Hepatic stellate cell (primary cell): ENCODE data around the gene BCL2.

Source experiments
- DNase-seq: peaks from one replicate; pipeline ENCODE4 v3.0.0; 2011; ENCODE audit warnings: low spot score

The BCL2 gene

GRCh38 chr18:63284827-63285733, 34.5 kb downstream of the BCL2 start:
- no peak for DNase-seq

DNA sequence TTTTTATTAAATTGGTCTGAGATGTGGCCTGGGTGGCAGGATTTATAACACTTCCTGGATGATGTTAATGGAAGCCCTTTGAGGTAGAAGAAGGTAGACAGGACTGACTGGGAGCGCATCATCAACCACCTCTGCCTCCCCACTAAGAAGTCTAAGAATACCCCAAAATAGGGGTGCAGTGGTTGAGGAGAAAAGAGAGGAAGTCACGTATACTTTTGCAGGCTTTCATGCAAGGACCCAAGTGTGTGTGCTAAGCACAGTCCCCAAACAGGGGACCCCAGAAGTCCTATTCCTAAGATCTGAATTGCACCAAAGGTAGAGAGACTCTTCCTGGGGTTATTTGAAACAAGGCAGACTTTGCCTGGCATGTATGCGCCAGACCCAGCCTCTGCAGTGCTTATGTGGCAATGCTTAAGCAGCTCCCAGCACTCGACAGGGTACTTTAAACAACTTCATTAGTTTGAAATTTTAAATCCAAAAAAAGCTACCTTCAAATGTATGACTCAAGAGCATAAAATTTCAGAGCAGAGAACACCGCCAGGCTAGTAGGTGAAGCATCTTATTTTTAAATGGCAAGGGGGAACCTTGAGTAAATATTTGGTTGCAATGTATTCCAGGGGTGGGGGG, 35.3 kb downstream of the BCL2 start:
- DNase-seq = no peak

- no peak for DNase-seq
These were observed 36.1 kb downstream of the BCL2 start for GRCh38 chr18:63283305-63284094.

DNA sequence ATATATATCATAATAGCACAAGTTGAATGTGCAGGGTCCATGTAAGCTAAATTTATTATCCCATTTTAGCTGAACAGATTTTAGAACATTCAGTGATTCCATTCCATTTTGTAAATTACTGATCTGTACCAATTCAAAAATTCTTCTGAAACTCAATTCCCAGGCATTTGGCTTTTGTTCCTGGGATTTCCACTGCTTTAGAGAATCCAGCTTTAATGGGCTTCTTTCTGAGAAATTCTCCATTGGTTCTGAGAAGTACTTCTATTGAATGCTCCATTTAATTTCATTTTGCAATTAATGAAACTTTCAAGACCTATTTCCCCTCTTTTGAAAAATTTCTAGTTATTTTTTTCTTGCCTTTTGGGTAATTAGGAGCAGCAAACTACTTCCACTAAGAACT, 36.8 kb downstream of the BCL2 start:
- DNase-seq = no peak

DNA sequence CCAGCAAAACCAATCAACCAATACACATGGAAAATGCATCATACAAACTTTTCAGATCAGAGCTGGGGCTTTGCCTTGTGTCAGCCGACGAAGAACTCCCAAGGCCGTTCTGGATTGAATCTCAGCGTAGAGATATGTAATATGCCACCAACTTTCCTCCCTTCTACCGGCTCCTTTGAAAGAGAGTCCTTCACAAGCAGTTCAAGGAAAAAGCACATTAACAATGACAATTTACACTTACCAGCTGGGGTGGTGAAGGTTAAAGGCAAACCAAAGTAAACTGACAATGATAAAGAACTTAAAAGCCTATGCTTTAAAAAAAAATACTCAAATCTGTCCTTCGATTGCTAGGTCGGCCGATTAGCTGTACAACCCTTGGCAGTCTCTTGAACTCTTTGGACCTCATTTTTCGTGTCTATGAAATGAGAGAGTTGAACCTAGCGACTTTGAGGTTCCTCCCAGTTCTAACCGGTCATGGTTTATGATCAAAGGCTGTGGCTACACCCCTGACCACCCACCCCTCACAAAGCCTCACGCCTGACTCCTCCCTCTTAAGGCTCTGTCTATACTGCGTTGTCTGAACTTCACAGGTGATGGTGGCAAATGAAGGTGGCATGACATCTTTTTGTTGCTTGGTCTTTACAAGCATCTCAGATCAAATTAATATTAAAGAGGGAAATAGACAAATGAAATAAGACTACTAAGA, 46.2 kb downstream of the BCL2 start:
- no peak for DNase-seq

GRCh38 chr18:63272638-63273037, 46.9 kb downstream of the BCL2 start:
- DNase-seq = no peak

GRCh38 chr18:63271881-63272299, 47.7 kb downstream of the BCL2 start:
- DNase-seq = no peak

DNA sequence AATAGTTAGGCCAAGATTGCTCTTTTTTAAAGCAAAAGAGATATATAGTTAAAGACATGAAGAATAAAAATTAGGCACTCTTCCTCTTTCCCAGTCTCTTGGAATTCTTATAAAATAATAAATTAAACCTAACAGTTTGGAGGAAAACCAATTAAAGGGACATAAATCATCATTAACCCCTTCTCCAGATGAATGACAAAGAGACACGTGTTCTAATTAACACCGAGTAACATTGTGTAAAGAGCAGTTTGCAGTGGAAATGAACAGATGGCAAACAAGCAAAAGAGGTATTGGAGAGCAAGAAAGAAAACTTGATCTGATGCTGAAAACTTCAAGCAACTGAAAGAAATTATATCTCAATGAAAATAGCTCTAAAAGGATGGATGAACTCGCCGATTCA, 48.4 kb downstream of the BCL2 start:
- DNase-seq = no peak

DNA sequence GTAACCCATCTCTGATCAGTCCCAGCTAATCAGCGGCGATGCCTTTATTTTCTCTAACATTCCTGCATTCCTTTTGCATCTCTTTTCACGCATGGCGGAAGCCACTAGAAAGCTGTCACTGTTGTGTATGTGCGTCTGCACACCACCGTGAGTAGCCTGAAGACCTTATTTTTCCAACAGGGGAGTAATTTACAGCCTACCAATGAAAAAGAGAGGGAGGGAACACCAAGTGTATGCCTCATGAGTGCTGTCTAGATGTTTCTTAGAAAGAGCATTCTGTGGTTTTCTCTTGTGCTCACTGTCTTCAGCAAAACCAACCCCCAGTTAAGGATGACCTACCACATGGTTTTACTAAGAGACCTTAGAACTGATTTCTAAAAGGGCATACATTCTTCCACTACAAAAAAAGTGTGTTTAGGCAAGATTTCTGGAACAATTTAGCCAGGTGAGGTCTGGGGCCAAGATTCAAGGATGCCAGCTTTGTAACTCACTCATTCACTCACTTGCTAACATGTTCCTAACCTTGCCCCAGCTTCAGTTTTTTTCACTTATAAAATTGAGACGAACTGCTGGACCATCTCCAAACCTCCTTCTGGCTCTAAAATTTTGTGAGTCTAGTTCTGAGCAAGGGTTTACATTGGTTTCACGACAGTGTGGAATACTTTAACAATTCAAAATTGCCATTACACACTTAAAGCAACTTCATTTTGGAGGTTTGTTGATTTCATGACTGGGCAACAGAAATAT, 51.4 kb downstream of the BCL2 start:
- no peak for DNase-seq

DNA sequence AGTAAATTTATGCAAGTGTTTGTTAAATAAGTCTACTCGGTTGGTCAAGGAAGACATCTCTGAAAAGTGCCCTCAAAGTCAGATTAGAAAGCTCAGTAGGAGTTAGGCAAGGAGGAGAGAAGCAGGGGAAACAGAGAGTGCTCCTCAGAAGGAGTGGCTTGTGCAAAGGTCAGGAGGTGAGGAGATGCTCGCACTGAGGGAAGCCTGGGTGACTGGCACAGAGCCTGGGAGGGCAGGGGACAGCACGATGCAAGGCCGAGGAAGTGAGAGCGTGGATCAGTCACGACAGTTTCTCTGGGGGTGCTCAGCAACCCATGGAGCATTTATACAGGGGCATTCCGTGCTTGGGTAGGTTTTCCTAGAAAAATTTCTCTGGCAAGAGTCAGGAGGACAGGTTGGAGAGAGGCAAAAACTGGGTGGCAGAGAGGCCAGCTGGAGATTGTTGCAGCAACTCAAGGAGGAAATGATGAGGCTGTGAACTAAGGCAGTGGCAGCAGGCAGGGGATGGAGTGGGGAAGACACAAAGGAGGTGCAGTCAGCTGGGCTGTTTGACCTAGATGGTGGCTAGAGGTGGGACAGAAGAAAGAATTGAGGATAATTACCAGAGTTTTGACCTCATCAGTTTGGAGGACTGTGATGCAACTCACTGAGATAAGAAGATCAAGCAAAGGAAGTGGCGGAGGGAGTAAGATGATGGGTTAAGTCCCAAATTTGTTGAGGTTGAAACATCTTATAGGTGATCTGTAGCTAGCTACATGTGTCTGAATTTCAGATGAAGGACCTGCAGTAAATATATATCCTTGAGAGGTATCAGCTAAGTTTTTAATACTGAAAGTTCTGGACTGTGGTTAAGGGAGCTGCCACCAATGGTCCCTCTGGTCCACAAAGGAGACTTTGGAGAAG, 52.4 kb downstream of the BCL2 start:
- no peak for DNase-seq

DNA sequence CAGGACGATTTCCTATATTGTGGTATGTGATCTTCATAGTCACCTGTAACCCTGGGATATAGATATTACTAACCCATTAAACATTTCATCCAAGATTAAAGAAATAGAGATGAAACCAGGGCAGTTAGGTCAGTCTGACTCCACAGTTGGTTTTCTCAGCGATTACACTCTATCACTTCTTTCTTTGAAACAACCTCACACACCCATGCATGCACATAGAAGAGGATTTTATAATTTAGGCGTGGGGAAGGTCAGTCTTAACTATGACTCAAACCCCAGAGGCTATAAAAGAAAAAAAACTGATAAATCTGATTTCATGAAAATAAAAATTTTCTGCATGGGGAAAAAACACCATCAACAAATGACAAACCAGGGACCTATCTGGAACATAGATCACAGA, 54.2 kb downstream of the BCL2 start:
- no peak for DNase-seq

DNA sequence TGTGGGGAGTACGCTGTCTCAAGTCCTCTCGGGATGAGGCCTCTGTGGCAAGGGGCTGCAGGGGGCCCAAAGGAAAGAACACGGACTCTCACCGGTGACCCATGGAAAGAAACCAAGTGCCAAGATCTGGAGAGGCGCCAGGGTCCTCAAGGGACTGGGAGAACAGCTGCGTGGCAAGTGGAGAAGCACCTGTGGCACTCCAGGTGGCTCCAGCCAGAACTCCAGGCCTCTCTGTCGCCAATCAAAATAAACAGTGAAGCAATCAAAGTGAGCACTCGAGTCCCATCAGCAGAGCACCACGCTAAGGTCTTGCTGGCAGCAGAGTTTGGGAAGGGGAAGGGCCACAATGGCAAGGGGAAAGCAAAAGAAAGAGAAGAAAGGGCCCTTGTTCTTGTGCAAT, 54.7 kb downstream of the BCL2 start:
- DNase-seq = no peak

- no peak for DNase-seq
These were observed 56.1 kb downstream of the BCL2 start for GRCh38 chr18:63263444-63263843.

GRCh38 chr18:63262369-63263335, 56.9 kb downstream of the BCL2 start:
- DNase-seq = no peak

DNA sequence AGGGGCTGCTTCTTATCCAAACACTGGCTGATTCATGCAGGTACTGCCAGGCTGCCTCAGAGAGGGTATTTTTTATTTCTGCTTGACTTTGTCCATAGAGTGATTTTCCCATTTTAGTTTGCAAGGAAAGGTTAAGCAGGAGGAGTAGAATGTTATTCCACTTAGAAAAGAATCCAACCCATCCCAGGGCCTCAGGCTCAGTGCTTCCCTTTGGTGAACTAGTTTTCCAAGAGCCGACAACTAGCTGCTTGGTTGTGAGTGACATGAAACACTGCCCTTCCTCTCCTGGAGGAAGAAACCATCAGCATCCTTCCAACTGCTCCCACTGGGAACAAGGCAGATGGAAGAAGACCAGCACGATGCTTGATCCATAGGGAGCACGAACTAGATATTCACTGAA, 58.5 kb downstream of the BCL2 start:
- DNase-seq = no peak

DNA sequence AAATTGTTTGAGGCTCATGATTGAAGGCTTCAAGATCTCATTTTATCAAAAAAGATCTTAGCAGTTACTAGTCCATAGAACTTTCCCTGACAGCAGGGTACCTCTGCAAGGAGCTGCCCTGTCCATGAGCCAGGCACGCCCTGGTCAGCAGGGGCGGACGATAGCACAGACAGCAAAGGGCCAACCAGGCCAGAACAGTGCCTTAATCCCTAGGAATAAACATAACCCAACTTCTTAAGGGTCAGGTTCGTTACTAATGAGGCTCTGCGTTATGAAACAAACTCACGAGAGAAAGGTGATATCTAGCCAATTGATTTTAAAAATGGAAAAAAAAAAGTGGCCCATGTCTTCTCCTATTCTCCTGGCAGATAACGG, 59.2 kb downstream of the BCL2 start:
- no peak for DNase-seq

- DNase-seq = no peak
These were observed 59.8 kb downstream of the BCL2 start for GRCh38 chr18:63259567-63260379.
